Measurements from ENCODE around the gene OR2J2. TPM values are rescaled to one million over a fixed set of nuclear protein-coding genes. Genes with fewer than 3 reads are reported as not detected.
"Not testable (repeated sequence)": the region's sequence is repeated elsewhere in the genome, so short reads cannot be mapped to it uniquely, and the experiment has no call there.

The OR2J2 gene
- not detected for total RNA-seq

DNA sequence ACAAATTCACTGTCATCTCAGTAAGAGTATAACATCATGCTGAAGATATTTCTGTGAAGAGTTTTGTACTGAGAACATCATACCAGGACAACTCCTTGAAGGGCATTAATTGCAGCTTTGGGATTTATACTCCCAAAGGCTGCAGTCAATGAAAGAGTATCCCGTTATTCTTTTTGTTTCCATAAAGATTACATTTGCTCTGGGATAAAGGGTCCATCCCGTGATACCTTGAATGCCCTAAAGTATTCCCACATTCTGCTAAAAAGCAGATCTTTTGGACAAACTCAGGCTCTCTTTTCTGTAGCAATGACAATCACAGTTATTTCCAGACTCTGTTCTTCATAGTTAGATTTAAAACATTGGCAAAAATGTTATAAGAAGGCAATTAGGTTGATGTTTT lies at the start of gene OR2J2:
OR2J2 (plus strand) TSS at position 301 of the 400 bp plus-strand sequence. CDS start 2,729 bp downstream, outside the sequence.
- CTCF ChIA-PET, POLR2A ChIA-PET: not testable (repeated sequence)

DNA sequence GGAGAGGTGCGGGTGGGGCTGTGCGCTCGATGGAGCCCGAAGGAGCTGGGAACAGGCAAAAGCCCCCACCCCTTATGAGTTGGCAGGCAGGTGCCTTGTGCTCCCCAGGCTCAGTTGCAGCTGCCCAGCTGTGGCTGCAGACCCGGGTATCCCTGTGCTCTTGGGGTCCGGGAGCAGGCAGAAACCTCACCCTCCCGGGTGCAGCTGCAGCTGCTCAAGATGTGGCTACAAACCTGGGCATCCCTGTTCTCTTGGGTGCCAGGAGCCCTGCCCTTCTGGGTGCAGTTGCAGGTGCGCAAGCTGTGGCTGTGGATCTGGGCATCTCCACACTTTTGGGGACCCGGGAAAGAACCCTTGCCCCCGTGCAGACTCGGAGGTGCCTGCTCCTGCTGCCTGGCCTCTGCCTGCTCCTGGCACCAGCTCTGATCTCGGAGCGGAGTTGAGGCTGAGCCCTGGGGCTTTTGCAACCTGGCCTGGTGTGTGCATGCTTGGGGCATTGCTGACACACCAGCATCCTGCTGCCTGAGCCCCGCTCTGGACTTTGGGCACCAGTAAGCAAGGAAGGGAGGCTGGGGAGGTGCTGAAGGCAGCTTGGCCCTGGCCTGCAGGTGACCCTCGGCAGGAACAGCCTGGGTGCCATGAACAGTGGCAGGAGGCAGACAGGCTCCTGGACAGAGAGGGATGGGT lies 41.2 kb upstream of the OR2J2 start:
- CTCF ChIA-PET: no interaction called here
- POLR2A ChIA-PET: no interaction called here

DNA sequence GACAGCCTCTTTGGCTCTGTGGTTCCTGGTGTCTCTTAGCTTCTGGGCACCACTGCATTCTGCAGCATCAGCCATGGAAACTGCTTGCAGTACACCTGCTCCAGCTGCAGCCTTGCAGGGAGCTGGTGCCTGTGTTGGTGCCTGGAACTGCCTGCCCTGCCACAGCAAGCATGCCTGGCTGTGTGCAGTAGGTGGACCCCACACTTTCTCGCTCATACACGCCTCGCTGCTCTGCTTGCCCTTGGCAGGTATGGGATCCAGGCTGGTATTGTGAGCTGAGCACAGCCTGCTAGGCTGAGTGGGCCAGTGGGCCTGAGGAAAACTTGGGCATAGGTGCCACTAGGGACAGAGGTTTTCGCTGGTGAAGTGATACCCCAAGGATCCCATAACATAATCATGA lies 40.1 kb upstream of the OR2J2 start:
- ChIA-PET POLR2A (no interaction called here), CTCF (no interaction called here)

DNA sequence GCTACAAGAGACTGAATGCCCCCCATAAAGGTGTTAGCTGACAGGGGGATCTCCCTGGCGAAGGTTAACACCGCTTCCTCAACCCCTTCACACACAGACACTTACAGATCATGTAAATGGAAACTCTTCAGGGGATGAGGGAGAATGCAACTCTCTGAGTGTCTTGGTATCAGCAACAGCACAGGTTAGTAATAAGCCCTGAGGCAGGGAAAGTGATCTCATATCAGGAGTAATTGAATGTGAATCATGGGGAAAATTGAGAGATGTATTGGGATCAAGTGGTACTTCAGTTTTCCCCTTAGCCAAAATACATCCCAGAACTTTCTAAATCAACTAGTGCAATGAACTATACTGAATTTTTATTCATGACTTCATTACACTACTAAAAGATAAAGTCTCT lies 39.0 kb upstream of the OR2J2 start:
- ChIA-PET CTCF (no interaction called here), POLR2A (no interaction called here)

DNA sequence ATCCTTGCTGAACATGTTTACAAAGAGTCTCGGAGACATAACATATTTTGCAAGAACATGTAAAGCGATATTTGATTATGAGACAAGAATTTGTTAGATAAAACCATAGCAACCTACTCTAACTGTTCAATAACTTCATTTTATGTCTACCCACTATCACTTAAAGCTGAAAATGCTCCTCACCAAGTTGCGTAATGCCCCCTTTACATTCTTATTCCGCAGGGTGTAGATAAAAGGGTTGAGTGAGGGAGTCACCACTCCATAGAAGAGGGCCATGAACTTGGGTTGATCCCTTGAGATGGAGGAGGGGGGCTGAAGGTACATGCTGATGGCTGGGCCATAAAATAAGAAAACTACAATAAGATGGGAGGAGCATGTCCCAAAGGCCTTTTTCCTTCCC lies 33.0 kb upstream of the OR2J2 start:
- ChIA-PET POLR2A (no interaction called here), CTCF (no interaction called here)

DNA sequence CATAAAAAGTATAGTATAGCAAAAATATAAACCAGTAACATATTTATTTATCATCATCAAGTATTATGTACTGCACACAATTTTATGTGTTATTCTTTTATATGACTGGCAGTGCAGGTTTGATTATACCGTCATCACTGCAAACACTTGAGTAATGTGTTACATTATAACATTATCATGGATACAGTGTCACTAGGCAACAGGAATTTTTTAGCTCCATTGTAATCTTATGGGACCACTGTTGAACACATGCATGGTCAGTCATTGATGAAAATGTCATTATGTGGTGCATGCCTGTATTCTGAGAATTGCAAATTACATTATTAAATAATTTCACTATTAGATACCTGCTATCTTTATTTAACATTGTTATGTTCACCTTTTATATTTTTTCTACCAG lies 29.1 kb upstream of the OR2J2 start:
- ChIA-PET CTCF (no interaction called here), POLR2A (no interaction called here)

DNA sequence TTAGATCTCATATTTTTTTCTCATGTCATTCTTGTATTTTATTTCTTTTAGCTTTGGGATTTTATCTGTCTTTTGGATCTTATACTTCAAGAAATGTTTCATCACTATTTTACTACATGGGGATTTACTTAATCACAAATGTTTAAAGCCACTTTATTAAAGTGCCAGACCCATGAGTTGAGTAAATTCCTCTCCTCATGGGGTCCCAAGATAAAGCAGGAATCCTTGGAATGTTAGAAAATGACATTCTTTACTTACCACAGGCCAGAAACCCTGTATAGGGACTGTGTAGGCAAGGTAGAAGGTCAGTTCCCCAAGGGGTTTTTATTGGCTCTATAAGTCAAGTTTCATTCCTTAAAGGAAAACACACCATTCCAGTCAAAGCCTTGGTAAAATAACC lies 28.4 kb upstream of the OR2J2 start:
- ChIA-PET POLR2A (no interaction called here), CTCF (no interaction called here)

DNA sequence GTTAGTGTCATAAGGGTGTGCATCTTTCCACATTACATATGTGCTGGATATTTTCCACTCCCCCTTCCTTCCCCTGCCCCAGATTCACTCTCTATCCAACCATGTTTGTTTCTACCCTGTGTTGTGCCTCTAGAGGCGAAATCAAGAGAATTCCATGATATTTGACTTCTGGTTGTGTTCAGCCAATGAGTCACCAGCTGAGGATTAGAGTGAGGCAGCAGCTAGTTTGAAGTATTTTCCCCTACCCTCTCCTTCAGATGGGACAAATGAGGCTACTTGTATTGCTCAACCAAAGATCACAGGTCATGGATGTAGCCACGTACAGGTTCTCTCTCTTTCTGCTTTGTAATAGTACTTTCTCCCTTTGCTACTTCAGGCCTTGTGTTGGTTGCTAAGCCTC lies 24.5 kb upstream of the OR2J2 start:
- CTCF ChIA-PET: no interaction called here
- POLR2A ChIA-PET: no interaction called here

DNA sequence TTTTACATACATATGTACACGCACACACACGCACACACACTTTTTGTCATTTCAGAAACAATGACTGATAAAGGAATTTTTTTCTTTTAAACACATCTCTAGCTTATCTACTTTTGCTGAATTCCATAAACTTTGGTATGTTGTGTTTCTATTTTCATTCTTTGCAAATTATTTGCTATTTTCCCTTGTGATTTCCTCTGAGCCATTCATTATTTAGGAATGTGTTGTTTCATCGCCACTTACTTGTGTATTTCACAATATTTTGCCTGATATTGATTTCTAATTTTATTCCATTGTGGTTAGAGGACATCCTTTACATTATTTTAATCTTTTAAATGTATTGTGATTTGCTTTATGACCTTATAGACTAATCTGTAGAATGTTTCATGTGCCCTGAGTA lies 23.6 kb upstream of the OR2J2 start:
- CTCF ChIA-PET: no interaction called here
- POLR2A ChIA-PET: no interaction called here

DNA sequence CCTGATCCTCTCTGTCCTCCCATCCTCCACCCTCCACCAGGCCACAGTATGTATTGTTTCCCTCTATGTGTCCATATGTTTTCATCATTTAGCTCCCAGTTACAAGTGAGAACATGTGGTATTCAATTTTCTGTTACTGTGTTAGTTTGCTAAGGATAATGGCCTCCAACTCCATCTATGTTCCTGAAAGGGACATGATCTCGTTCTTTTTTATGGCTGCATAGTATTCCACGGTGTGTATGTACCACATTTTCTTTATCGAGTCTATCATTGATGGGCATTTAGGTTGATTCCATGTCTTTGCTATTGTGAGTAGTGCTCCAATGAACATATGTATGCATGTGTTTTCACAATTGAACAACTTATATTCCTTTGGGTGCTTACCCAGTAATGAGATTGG lies 21.3 kb upstream of the OR2J2 start:
- POLR2A ChIA-PET, CTCF ChIA-PET: not testable (repeated sequence)

DNA sequence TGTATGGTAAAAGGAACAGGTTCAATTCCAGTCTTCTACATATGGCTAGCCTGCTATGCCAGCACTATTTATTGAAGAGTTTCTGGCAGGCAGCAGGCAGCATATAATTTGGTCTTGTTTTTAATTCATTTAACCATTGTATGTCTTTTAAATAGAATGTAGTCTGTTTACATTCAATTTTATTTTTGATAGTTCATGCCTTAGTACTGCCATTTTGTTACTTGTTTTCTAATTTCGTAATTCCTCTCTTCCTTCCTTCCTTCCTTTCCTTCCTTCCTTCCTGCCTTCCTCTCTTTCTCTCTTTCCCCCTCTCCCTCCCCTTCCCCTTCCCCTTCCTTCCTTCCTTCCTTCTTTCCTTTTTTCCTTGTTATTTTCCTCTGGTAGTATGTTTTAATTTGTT lies 17.6 kb upstream of the OR2J2 start:
- CTCF ChIA-PET: no interaction called here
- POLR2A ChIA-PET: no interaction called here

DNA sequence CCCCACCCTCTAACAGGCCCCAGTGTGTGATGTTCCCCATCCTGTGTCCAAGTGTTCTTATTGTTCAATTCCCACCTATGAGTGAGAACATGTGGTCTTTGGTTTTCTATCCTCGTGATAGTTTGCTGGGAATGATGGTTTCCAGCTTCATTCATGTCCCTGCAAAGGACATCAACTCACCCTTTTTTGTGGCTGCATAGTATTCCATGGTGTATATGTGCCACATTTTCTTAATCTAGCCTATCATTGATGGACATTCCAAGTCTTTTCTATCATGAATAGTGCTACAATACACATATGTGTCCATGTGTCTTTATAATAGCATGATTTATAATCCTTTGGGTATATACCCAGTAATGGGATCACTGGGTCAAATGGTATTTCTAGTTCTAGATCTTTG lies 15.5 kb upstream of the OR2J2 start:
- CTCF ChIA-PET, POLR2A ChIA-PET: not testable (repeated sequence)

DNA sequence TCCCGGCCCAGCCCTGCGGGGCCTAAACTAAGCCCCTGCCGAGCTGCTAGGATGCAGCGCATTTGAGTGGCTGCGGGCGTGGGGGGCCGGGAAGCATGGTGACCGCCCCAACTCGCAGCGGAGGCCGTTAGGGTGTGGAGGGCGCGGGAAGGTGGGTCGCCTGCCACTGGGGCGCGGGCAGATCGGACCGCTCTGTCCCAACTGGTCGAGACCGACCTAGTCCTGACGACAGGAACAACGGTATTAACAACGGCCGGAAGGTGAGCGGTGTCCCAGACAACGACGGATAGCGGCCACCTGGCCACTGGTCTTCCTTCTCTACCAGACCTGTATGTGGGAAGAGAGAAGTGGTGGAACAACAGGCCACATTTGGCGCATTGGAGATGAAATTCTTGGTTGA lies 10.8 kb upstream of the OR2J2 start:
- CTCF ChIA-PET, POLR2A ChIA-PET: not testable (repeated sequence)

DNA sequence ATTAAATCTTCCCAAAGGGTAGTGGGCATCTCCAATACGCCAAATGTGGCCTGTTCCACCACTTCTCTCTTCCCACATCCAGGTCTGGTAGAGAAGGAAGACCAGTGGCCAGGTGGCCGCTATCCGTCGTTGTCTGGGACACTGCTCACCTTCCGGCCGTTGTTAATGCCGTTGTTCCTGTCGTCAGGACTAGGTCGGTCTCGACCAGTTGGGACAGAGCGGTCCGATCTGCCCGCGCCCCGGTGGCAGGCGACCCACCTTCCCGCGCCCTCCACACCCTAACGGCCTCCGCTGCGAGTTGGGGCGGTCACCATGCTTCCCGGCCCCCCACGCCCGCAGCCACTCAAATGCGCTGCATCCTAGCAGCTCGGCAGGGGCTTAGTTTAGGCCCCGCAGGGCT lies 5.1 kb upstream of the OR2J2 start:
- POLR2A ChIA-PET, CTCF ChIA-PET: not testable (repeated sequence)

DNA sequence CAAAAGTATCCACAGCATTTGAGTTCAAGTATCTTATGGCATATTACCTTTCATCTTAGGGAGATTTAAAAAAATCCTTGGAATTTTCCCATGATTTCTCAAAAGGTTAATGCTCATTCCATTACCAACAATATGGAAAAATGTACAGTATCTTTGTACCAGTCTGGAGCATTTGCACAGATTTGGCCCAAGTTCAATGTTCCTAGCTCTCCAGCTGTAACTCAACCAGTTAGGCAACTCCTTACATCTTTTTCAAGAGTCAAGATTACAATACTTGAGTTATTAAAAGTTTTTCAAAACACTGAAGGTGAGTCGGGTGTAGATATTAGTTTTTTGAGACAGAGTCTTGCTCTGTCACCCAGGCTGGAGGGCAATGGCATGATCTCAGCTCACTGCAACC lies 1.0 kb downstream of the OR2J2 start:
- CTCF ChIA-PET: no interaction called here
- POLR2A ChIA-PET: no interaction called here

DNA sequence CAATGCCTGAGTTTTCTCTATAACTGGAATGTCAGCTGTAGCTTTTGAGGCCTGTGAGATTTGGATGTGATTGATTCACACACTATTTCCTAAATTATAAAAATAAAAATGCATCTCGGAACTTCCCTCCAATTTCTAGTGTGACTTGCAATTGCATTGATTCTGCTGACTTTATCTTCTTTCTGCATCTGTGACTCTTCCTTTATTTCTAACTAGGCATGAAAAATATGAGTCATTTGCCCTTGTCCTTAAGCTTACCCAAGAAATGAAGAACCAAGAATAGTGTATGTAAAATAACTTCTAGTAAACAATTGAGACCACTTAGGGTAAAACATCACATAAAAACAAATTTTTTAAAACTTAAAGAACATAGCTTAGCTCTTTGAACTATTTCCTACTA lies 12.9 kb downstream of the OR2J2 start:
- ChIA-PET CTCF (no interaction called here), POLR2A (no interaction called here)

DNA sequence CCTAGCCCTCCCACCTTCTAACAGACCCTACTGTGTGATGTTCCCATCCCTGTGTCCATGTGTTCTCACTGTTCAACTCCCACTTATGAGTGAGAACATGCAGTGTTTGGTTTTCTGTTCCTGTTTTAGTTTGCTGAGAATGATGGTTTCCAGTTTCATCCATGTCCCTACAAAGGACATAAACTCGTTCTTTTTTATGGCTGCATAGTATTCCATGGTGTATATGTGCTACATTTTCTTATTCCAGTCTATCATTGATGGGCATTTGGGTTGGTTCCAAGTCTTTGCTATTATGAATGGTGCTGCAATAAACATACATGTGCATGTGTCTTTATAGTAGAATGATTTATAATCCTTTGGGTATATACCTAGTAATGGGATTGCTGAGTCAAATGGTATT lies 18.0 kb downstream of the OR2J2 start:
- POLR2A ChIA-PET: not testable (repeated sequence)

DNA sequence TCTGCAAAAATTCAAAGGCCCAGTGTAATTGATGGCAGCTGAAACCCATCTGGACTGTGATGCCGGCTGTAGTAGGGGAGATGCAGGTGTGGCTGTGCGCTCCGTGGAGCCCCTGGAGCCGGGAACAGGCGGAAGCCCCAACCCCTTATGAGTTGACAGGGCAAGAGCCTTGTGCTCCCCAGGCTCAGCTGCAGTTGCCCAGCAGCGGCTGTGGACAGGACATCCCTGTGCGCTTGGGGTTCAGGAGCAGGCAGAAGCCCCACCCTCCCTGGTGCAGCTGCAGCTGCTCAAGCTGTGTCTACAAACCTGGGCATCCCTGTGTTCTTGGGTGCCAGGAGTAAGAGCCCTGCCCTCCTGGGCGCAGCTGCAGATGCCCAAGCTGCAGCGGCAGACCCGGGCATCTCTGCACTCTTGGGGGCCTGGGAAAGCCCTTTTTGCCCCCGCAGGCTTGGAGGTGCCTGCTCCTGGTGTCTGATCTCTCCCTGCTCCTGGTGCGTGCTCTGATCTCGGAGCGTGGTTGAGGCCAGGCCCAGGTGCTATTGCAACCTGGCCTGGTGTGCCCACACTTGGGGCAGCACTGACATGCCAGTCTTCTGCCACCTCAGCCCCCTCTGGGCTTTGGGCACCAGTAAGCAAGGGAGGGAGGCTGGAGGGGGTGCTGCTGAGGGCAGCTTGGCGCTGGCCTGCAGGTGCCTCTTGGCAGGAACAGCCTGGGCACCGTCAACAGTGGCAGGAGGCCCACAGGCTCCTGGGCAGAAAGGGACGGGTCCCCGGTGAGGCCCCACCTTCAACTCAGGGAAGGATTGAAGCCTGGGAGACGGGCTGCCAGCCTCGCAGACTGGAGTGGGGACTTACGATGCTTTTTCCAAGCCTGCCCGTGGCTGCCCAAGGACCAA lies 30.3 kb downstream of the OR2J2 start:
- ChIA-PET CTCF (no interaction called here), POLR2A (no interaction called here)

More for the DNA sequence above, 18.0 kb downstream of the OR2J2 start:
- CTCF ChIA-PET: not testable (repeated sequence)

DNA sequence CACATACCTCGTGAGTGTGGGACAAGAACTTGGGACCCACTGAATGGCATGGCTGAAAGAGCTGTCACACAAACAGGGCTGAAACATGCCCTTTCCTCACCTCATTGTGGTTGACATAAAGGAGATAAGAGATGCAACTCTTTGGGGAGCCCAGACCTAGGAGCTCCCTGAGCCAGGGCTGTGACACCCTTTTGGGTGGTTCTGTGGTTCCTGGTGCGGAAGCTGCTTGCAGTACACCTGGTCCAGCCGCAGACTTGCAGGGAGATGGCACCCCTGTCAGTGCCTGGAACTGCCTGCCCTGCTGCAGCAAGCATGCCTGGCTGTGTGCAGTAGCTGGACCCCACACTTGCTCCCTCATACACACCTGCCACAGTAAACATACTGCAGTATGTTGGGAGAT lies 31.3 kb downstream of the OR2J2 start:
- CTCF ChIA-PET: no interaction called here
- POLR2A ChIA-PET: no interaction called here

DNA sequence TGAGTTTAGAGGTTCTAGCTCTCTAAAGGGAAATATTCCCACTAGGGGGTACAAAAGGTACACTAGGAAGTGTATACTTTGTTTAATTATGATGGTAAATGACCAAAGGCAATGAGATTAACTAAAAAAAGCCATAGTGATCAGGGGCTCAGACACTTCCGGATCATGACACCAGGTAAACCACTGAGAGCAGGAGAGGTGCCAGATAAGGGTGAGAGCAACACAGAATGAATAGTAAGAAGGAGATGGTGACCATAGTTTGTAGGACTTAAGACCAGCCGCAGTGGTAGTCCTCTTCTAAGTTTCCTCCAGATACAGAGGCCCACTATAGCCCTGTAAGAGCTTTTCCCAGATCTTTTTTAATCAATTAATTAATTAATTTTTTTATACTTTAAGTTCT lies 40.8 kb downstream of the OR2J2 start:
- ChIA-PET CTCF (no interaction called here), POLR2A (no interaction called here)

DNA sequence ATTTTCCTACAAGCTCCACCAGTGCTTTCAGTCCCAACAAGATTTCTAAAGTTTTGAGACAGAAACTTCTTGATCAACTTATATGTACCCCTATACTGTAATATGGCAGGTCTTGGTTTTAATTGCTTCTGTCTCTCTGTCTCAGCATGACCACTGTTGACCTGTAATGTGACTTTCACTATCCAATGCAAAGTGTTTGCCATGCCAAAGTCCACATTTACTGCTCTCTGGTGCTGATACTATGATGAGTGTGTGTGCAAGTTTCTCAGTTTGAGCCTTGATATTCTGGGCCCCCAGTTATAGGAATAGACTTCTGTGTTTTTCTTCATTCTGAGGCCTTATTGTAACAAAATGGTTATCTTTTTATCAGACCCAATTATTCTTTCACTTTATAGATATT lies 45.8 kb downstream of the OR2J2 start:
- POLR2A ChIA-PET: no interaction called here

DNA sequence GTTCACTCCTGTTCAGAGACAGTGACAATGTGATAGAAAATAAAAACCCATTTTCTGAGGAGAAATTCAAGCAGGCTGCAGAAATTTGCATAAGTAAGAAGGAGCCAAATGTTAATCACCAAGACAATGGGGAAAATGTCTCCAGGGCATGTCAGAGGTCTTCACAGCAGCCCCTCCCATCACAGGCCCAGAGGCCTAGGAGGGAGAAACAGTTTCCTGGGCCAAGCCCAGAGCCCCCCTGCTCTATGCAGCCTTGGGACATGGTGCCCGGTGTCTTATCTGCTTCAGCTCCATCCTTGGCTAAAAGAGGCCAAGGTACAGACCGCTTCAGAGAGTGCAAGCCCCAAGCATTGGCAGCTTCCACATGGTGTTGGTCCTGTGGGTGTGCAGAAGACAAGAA lies 46.5 kb downstream of the OR2J2 start:
- POLR2A ChIA-PET, CTCF ChIA-PET: not testable (repeated sequence)

More for the DNA sequence above, 45.8 kb downstream of the OR2J2 start:
- CTCF ChIA-PET: no interaction called here

All from activated CD8-positive, alpha-beta memory T cell treated with anti-CD3 and anti-CD28 coated beads for 36 hours (primary cell).